NCI-H510A treated with DMSO at 0.1 percent for 48 hours (cell line): ENCODE results near the gene VAPB.

Source experiments
- DNase-seq: peaks from one replicate; lab custom pipeline; 2025; lab: John Stamatoyannopoulos, UW

VAPB gene

GRCh38 chr20:58461899-58462298, 72.9 kb downstream of the VAPB start:
- DNase-seq = no peak

DNA sequence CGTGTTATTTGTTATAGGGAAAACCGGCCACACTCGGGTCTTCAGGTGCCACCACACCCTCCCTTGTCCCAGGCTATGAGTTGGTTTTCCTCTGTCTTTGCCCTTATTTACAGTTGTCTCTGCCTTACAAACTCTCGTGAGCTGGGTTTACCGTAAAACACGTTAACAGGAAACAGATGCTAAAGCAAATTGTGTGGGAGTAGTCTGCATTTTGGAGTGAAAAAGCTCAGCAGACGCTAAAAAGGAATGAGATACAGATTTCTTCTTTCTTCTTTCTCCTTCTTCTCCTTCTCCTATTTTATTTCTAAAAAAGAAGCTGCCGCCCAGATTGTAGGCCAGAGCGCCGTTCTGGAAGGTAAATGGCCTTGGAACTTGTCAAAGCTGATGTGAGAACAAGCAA, 74.2 kb downstream of the VAPB start:
- DNase-seq = no peak

- DNase-seq = no peak
Measured at GRCh38 chr20:58464838-58465237, 75.8 kb downstream of the VAPB start.

- DNase-seq = no peak
Measured at GRCh38 chr20:58466095-58466708, 77.2 kb downstream of the VAPB start.

- no peak for DNase-seq
Measured at GRCh38 chr20:58466729-58467571, 77.9 kb downstream of the VAPB start.

- DNase-seq = no peak
Measured at GRCh38 chr20:58467572-58468527, 78.8 kb downstream of the VAPB start.

- DNase-seq = no peak
Measured at GRCh38 chr20:58469616-58470015, 80.6 kb downstream of the VAPB start.

GRCh38 chr20:58470336-58471192, 81.5 kb downstream of the VAPB start:
- no peak for DNase-seq

DNA sequence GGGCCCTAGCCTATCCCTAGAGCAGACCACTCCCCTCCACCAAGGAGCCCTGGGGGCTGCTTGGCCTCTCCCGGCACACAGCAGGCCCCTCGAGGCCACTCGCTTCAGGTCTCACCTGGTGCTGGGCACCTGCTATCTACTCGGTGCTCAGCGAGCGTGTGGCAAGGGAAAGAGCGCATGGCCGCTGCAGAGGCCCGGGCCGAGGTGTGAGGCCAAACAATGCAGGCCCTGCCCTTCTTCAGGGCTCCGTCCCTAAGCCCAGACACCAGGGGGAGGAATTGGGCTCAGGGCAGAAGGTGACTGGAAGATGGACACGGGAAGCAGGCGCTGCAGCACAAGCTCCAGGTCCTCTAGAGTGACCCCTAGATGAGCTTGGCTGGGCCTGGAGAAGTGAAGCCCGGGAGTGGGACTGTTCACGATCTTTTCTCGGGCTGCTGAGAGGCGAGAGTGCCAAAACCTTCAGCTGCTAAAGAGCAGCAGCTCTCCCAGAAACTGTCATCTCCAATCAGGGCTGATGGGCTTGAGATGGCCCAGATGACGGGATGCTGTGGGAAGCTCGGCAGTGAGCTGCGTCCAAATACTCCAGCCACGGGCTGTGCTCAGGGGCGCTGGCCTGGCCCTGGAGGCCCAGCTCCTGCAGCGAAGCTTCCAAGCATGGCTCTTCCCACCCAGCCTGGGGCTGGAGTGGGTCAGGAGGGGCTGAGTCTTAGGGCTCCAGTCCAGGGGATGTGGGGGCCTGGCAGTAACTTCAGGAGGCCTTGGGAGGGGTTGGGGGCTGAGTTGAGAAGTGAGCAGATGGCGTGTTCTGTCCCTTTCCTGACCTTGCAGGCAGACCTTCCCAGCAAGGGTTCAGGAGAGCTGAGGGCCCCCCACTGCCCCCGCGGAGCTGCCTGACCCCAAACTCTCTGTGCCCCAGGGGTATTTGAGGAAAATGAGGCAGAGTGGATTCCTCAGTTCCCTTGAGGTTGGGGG, 82.5 kb downstream of the VAPB start:
- no peak for DNase-seq

GRCh38 chr20:58472273-58473018, 83.4 kb downstream of the VAPB start:
- DNase-seq = no peak

DNA sequence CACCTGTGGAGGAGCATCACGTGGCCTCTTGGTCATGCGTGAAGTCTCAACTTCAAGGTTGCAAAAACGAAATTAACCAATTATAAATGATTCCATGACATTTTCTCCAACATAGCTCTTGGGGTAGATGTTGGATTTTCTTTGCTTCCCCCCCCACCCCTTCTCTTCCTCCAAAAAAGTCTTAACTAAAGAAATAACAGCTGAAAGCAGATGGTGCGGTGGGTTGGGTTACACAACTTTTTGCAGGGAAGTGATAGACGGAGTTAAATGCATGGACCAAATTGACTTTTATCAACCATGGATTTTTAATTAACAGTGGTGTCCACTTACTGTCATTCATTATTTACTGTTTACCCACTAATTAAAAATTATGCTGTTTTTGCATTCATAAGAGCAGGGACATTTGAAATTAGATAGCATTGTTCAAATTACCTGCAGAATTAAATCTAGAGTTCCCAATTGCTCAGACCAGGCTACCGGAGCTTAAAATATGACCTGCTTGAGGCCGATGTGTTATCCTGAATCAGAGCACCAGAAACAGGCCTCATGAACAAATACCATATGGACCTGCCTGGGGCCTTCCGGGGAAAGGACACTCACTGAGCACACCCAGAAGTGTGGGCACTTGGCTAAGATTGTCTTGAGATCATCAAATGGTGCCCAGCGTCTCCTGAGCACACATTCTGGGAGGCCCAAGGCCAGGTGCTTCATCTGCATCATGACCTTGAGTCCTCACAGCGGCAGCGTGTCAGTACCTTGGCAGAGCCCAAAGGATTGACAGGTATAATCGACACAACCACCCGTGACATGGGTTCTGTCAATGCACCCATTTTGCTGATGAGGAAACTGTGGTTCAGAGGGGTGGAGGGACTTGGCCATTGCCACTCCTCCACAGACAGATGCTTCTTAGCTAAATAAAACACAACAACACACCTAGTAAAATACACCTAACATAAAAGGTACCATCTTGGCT, 84.7 kb downstream of the VAPB start:
- no peak for DNase-seq

DNA sequence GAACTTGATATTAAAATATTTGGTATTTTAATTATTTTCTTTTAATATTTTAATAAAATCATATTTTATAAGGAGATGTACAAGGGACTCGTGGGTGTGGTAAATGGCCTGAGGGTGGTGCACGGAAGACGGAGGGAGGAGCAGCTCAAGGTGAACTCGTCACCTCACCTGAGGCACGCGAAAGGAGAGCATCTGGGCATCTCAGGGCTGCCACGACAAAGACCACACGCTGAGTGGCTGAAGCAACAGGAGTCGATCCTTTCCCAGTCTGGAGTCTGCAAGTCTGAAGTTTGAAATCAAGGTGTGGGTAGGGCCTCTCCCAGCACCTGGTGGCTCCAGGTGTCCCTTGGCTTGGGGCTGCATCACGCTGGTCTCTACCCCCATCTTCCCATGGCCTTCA, 86.4 kb downstream of the VAPB start:
- no peak for DNase-seq

- DNase-seq = no peak
Measured at GRCh38 chr20:58478141-58478805, 89.2 kb downstream of the VAPB start.

DNA sequence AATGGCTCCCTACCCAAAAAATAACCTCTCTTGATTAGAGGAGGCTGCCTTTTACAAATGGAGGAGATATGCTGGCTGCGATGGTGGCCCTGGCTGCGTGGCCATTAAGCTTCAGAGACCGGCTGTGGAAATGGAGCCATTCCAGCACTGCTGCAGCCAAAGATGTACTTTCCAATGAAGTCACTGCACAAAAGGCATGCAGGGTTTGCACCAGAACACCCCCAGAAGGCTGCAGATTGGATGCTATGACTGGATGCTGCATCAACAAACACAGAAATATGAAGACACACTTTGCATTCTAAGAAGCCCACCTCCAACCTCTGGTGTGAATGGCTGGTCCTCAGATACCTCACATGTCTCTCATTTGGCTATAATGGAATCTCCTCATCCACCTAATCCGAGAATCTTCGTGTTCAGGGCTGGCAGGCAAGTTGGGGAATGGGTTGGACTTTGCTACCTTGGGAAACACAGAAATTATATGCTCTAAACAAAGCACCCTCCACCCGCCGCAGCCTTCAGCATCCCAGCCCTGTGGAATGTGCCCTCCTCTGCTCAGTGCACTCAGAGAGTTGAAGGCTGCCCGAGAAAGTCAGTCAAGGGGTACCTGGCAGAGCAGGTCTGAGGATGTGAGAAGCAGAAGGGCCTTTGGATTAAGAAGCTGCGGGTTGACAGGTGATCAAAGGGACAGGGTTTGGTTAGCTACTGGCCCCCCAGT, 90.9 kb downstream of the VAPB start:
- no peak for DNase-seq

DNA sequence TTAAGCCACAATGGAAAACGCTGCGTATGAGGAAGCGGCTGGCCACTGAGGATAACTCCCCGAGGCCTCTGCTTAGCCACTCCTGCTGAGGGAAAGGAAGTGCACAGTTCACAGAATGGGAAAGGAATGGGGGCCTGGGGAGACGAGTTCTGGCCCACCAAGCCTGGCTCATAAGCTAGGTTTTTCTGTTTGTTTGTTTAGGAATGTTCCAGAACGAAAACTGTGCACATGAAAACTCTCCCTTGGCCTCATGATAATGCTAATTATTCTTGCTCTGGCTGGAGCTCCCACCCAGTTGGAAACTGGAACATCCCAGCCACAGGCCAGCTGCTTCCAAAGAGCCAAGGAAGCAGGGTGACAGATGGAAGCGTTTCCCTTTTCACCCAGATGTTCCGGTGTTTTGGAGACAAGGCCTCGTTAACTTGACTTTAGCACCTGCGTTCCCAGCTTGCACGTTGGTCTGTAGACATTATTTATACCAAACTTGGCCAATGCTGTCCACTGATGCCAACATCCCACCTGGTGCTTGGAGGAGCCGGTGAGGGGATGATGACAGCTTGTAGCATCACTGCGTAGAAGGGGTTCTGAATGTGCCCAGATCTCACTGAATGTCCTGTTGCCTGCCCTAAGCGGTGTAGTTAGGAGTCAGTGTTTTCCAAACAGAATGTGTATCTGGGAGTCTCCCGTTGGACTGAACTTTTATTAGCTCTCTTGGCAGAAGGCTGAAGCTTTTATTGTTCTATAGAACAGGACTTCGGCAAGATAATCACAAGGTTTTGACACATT, 91.7 kb downstream of the VAPB start:
- no peak for DNase-seq

DNA sequence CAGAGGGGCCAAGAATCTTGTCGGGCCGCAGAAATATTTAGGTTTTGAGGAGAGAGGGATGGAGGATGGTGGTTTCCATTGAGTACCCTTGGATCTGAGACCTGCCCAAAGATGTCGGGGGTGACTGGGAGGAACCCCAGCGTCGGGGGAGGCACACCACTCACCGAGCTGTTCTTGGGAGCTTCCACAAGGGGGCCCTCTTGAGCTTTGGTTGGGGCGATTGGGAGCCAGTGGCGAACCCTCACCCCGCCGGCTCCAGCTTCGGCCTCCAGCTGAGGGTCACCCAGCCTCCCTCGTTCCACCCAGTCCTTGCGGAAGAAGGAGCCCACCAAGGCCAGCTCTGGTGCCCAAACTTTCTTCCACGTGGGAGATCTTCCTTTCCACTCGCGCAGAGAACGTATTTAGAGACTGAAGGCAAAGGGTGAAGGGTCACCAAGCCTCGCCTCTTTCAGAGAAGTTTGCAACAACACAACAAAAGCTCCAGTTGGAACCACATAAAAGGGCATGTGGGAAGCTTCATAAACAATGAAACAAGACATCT, 92.5 kb downstream of the VAPB start:
- no peak for DNase-seq
